ENCODE results near the gene TSPEAR. TPM values are rescaled to one million over a fixed set of nuclear protein-coding genes. Genes with fewer than 3 reads are reported as not detected.

TSPEAR gene
- total RNA-seq, 1 experiment from 2014 or later = not detected

- POLR2A ChIA-PET = no interaction called here
- peaks cover 2% of the 10 kb centered on the region; the same call in 1 of the 2 replicates for H3K36me3 ChIP-seq (ENCODE audit: control insufficient read depth, insufficient read depth, low read length)
- no peak overlapping the region for H3K27ac ChIP-seq (ENCODE audit: low read length)
- no peaks in the 10 kb centered on the region for H3K4me1 ChIP-seq (ENCODE audit: control insufficient read depth, insufficient read depth, low read length)
- TF ChIP-seq POLR2AphosphoS5 (IDR thresholded peaks at IDR 0.05; ENCODE audit: low read depth, low read length) (no peak), REST (IDR thresholded peaks at IDR 0.05; ENCODE audit: insufficient read depth in 1 of 2, low read depth in 2 of 2, low read length in 1 of 2) (no peak), CTCF (IDR thresholded peaks at IDR 0.05) (no peak), TCF7L2 (IDR thresholded peaks at IDR 0.05; ENCODE audit: low read depth, low read length) (no peak), SIN3A (IDR thresholded peaks at IDR 0.05; ENCODE audit: borderline replicate concordance, insufficient read depth, low read depth, low read length) (no peak)
- H3K9me3 ChIP-seq (ENCODE audit: control insufficient read depth, insufficient read depth, low read depth, low read length) = no peaks in the 10 kb centered on the region
- no peak overlapping the region for H3K4me3 ChIP-seq (ENCODE audit: low read depth in 2 of 2, low read length in 2 of 2)
- intact Hi-C loops (cut with micrococcal nuclease; ENCODE audit: unreplicated experiment) (loop anchor here (5.0 to 10.0 kb wide), 2 partner anchors 228 to 271 kb away; no protein-coding TSS in a partner anchor), in situ Hi-C loops (cut with HindIII; ENCODE audit: low pct_unique_long_range_greater_than_20kb, low sequenced_read_pairs) (no loop called here)
- CTCF ChIA-PET = no interaction called here
- DNase-seq (ENCODE audit: low read depth, low spot score) = no peak
- ATAC-seq = no peak
- no peaks in the 10 kb centered on the region for H3K27me3 ChIP-seq (ENCODE audit: control insufficient read depth, insufficient read depth, low read length)
- no TSS peak for BruUV-seq (replicated peaks)
These were observed 197.2 kb downstream of the TSPEAR start for GRCh38 chr21:44514218-44514520.

GRCh38 chr21:44513389-44514217, 197.8 kb downstream of the TSPEAR start:
- in situ Hi-C loops (cut with HindIII; ENCODE audit: low pct_unique_long_range_greater_than_20kb, low sequenced_read_pairs) = no loop called here

More at GRCh38 chr21:44513389-44514217, 197.8 kb downstream of the TSPEAR start:
- no TSS peak for BruUV-seq (replicated peaks)
- peaks cover 2% of the 10 kb centered on the region; the same call in 1 of the 2 replicates for H3K36me3 ChIP-seq (ENCODE audit: control insufficient read depth, insufficient read depth, low read length)
- H3K27me3 ChIP-seq (ENCODE audit: control insufficient read depth, insufficient read depth, low read length) = no peaks in the 10 kb centered on the region
- no peak overlapping the region for H3K27ac ChIP-seq (ENCODE audit: low read length)
- no peak for DNase-seq (ENCODE audit: low read depth, low spot score)
- no peaks in the 10 kb centered on the region for H3K4me1 ChIP-seq (ENCODE audit: control insufficient read depth, insufficient read depth, low read length)
- CTCF ChIA-PET = no interaction called here
- no peaks in the 10 kb centered on the region for H3K9me3 ChIP-seq (ENCODE audit: control insufficient read depth, insufficient read depth, low read depth, low read length)
- H3K4me3 ChIP-seq (ENCODE audit: low read depth in 2 of 2, low read length in 2 of 2) = no peak overlapping the region
- POLR2A ChIA-PET = interaction anchor here (0.6 kb wide), 1 partner anchor 18 kb away, joined by 3 read pairs; no protein-coding TSS in a partner anchor
- ATAC-seq = no peak
- intact Hi-C loops (cut with micrococcal nuclease; ENCODE audit: unreplicated experiment) = loop anchor here (5.0 to 10.0 kb wide), 2 partner anchors 229 to 271 kb away; no protein-coding TSS in a partner anchor
- TF ChIP-seq CTCF (IDR thresholded peaks at IDR 0.05) (no peak), TCF7L2 (IDR thresholded peaks at IDR 0.05; ENCODE audit: low read depth, low read length) (no peak), POLR2AphosphoS5 (IDR thresholded peaks at IDR 0.05; ENCODE audit: low read depth, low read length) (no peak), REST (IDR thresholded peaks at IDR 0.05; ENCODE audit: insufficient read depth in 1 of 2, low read depth in 2 of 2, low read length in 1 of 2) (no peak), SIN3A (IDR thresholded peaks at IDR 0.05; ENCODE audit: borderline replicate concordance, insufficient read depth, low read depth, low read length) (no peak)
